ENCODE data around the gene TSG101.

GRCh38 chr11:18463439-18463838 is 63.3 kb downstream of the TSG101 start:
- no peak for TF ChIP-seq POLR2A (IDR thresholded peaks at IDR 0.05; ENCODE audit: low read length)
- TF ChIP-seq GATA1 (IDR thresholded peaks at IDR 0.05; ENCODE audit: low read depth, low read length) = no peak

Measured in erythroblast (primary cell).